Erythroblast (primary cell): Measurements from ENCODE around the gene SH2D3C.

Source experiments
- GATA1 ChIP-seq: IDR thresholded peaks from 2 replicates; pipeline ENCODE4 v1.6.1; 2011; ENCODE audit warnings: low read depth, mild to moderate bottlenecking, control low read depth, low read length, moderate library complexity
- POLR2A ChIP-seq: IDR thresholded peaks from 2 replicates; pipeline ENCODE4 v1.6.1; 2011; ENCODE audit warnings: mild to moderate bottlenecking, low read length

DNA sequence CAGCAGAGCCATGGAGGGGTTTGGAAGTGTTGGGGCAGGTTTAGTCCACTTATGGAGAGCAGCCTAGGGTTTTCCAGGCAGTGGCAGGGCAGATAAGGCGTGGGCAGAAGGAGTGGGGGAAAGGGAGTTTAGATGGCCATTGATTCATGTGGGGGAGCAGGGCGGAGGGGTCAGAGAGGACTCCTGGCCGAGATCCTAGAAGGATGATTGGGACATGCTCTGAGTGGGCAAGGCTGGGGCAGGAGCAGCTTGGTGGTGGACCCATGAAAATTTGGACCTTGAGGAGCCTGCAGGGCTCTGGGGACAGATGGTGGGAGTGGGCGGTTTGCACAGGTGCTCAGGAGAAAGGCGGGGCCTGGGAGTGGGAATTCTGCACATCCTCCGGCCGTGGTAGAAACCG, 25.3 kb downstream of the SH2D3C start:
- TF ChIP-seq POLR2A (no peak), GATA1 (no peak)
